CD4-positive, alpha-beta T cell (primary cell): ENCODE measurements around the gene COL16A1. TPM values are rescaled to one million over a fixed set of nuclear protein-coding genes. Genes with fewer than 3 reads are reported as not detected.

Experiments
- ATAC-seq: fragments of 200-7000 bp; cut with Tn5 transposase; one replicate; pipeline ENCODE4 v1.10.0; 2022; ENCODE audit warnings: mild to moderate bottlenecking; ENCODE audit not compliant: poor library complexity
- CTCF ChIA-PET: fragments of 350-600 bp; sonication (Branson Sonifier 250); formaldehyde crosslinking; loops from one replicate; lab custom pipeline; 2021; ENCODE audit warnings: antibody characterized with exemption, inconsistent platforms; lab: Charles Lee
- POLR2A ChIA-PET: fragments of 350-600 bp; sonication (Branson Sonifier 250); formaldehyde crosslinking; loops from one replicate; lab custom pipeline; 2021; ENCODE audit warnings: antibody characterized with exemption, inconsistent platforms; lab: Charles Lee
- DNase-seq, 14 experiments: peaks; one replicate each; pipeline ENCODE4 v3.0.0-alpha.2; 2013 to 2020; ENCODE audit warnings: mixed read lengths in 2 of 14
- H3K27ac ChIP-seq, 2 donors: one replicate each; pipeline versions ENCODE4 v1.5.1 to v1.7.0; 2013; ENCODE audit warnings: low read length in 2 of 2, low read depth in 1 of 2, mild to moderate bottlenecking in 1 of 2
- H3K27me3 ChIP-seq, 2 experiments: 1 replicate in 1 of 2; 2 replicates in 1 of 2; pipeline versions ENCODE4 v1.6.1 to v1.7.0; 2013; ENCODE audit warnings: low read length in 2 of 2, control low read depth in 1 of 2, mild to moderate bottlenecking in 1 of 2, moderate library complexity in 1 of 2; ENCODE audit not compliant: insufficient read depth in 2 of 2, control insufficient read depth in 1 of 2
- H3K36me3 ChIP-seq: one replicate; pipeline ENCODE4 v1.6.1; 2013; ENCODE audit warnings: low read length, control low read depth; ENCODE audit not compliant: insufficient read depth
- H3K4me1 ChIP-seq: one replicate; pipeline ENCODE4 v1.6.1; 2013; ENCODE audit warnings: low read length, control low read depth; ENCODE audit not compliant: insufficient read depth
- H3K4me3 ChIP-seq: one replicate; pipeline ENCODE4 v1.5.1; 2013; ENCODE audit warnings: mild to moderate bottlenecking, low read length, moderate library complexity
- H3K9me3 ChIP-seq, 2 experiments: 1 replicate in 1 of 2; 2 replicates in 1 of 2; pipeline versions ENCODE4 v1.6.1 to v1.7.0; 2013; ENCODE audit warnings: low read length in 2 of 2, mild to moderate bottlenecking in 2 of 2, control low read depth in 1 of 2, moderate library complexity in 1 of 2; ENCODE audit not compliant: control insufficient read depth in 1 of 2, insufficient read depth in 1 of 2
- H3K27ac Mint-ChIP-seq: one replicate; pipeline ENCODE4 v1.8.0; 2020; ENCODE audit warnings: mixed read lengths
- H3K27me3 Mint-ChIP-seq: one replicate; pipeline ENCODE4 v1.8.0; 2021; ENCODE audit warnings: mixed read lengths
- H3K36me3 Mint-ChIP-seq: one replicate; pipeline ENCODE4 v1.8.0; 2021; ENCODE audit warnings: low read depth, mixed read lengths
- H3K4me1 Mint-ChIP-seq: one replicate; pipeline ENCODE4 v1.8.0; 2021; ENCODE audit warnings: low read depth, mixed read lengths
- H3K4me3 Mint-ChIP-seq: one replicate; pipeline ENCODE4 v1.8.0; 2020; ENCODE audit warnings: mild to moderate bottlenecking, mixed read lengths
- H3K9me3 Mint-ChIP-seq: one replicate; pipeline ENCODE4 v1.8.0; 2020; ENCODE audit warnings: mixed read lengths
- intact Hi-C, 2 experiments: fragments of 100-400 bp; cut with DNase I in 1 of 2; cut with micrococcal nuclease in 1 of 2; formaldehyde crosslinking; loops; one replicate each; pipeline versions ENCODE4 v1.15.1 to v1.9.0; 2023 to 2025; cut with DNase I, micrococcal nuclease
- polyA plus RNA-seq, 2 donors: library from polyadenylated mRNA; unstranded; fragments of 120-200 nt; gene quantifications; one replicate each; pipeline ENCODE4 v1.2.1, GENCODE V29; 2013
- total RNA-seq, 174 experiments: library from RNA in 2 of 174; stranded (reverse) in 2 of 174; gene quantifications; one replicate each; pipeline ENCODE4 v1.2.3 and lab custom pipeline; 2021 to 2026
- TF ChIP-seq, protein P1 (sequence below): fragments of 200-600 bp; IDR thresholded peaks from one replicate; pipeline ENCODE4 v1.8.0; 2022; ENCODE audit warnings: antibody characterized with exemption, mild to moderate bottlenecking

Gene COL16A1
- total RNA-seq = not detected
- 0.10 TPM for polyA plus RNA-seq (2013, experiment 1 of 2)
- polyA plus RNA-seq (2013, experiment 2 of 2) = 3.2 TPM
- total RNA-seq (lab: John Stamatoyannopoulos, UW) = 0 to 0.45 (median 0.07) reads per million in 172 experiments

DNA sequence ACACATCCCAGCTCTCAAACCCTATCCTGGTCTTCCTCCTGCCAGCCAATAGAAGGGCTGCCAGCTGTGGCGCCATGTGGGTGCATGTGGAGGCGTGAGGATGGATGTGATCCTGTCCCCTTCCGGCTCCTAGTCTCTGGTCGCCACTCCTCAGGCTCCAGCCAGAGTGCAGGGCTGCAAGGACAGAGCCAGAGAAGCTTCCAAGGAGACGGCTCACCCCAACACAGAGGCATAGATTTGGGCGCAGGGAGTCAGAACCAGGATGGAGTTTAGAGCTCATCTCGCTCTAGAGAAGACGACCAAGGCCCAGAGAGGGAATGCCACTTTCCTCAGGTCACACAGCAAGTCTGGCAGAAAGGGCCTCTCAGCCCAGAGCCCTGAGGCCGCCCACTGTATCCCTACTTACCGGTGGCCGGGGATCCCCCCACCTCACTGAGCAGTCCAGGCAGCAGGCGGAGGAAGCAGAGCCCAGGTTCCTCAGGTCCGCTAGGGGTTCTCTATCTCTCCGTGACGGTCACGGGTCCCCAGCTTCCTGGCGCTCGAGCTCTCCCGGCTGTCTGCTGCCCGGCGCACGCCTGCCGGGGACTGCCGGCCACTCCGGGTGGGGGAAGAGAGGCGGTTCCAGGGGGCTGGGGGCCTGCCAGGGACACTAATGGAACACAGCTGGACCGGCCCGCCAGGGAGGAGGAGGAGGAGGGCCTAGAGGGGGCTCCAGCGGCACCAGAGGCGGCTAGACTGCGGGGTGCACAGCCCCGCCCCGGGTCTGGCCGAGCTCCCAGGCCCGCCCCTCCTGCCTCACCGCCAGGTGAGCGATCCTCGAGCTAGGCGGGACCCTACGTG is at the start of gene COL16A1:
COL16A1 (minus strand) TSS at position 587 of the 840 bp plus-strand sequence. CDS start 1,824 bp downstream, outside the sequence.
- ChIA-PET CTCF (interaction anchor here (1.9 kb wide), 1 partner anchor 11 kb away, joined by 7 read pairs; no protein-coding TSS in a partner anchor), POLR2A (interaction anchor here (0.6 kb wide), 1 partner anchor 59 kb away, joined by 3 read pairs; no protein-coding TSS in a partner anchor)
- H3K9me3 Mint-ChIP-seq = no peaks in the 10 kb centered on the region
- Histone ChIP-seq H3K27ac (no peak within 1 kb of the TSS), H3K36me3 (no peaks in the 10 kb centered on the region), H3K9me3 (no peaks in the 10 kb centered on the region), H3K4me1 (peaks cover 46% of the 10 kb centered on the region), H3K4me3 (no peak within 1 kb of the TSS), H3K27me3 (peaks cover 23 to 26% of the 10 kb centered on the region in 2 experiments)
- TF ChIP-seq, protein P1, sequence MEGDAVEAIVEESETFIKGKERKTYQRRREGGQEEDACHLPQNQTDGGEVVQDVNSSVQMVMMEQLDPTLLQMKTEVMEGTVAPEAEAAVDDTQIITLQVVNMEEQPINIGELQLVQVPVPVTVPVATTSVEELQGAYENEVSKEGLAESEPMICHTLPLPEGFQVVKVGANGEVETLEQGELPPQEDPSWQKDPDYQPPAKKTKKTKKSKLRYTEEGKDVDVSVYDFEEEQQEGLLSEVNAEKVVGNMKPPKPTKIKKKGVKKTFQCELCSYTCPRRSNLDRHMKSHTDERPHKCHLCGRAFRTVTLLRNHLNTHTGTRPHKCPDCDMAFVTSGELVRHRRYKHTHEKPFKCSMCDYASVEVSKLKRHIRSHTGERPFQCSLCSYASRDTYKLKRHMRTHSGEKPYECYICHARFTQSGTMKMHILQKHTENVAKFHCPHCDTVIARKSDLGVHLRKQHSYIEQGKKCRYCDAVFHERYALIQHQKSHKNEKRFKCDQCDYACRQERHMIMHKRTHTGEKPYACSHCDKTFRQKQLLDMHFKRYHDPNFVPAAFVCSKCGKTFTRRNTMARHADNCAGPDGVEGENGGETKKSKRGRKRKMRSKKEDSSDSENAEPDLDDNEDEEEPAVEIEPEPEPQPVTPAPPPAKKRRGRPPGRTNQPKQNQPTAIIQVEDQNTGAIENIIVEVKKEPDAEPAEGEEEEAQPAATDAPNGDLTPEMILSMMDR = no peak
- no peak for ATAC-seq
- no peak within 1 kb of the TSS for H3K4me3 Mint-ChIP-seq
- intact Hi-C loops = no loop called here
- no peak within 1 kb of the TSS for H3K27ac Mint-ChIP-seq
- DNase-seq = no peak
- peaks cover 42% of the 10 kb centered on the region for H3K4me1 Mint-ChIP-seq
- peaks cover 57% of the 10 kb centered on the region for H3K27me3 Mint-ChIP-seq
- no peaks in the 10 kb centered on the region for H3K36me3 Mint-ChIP-seq

DNA sequence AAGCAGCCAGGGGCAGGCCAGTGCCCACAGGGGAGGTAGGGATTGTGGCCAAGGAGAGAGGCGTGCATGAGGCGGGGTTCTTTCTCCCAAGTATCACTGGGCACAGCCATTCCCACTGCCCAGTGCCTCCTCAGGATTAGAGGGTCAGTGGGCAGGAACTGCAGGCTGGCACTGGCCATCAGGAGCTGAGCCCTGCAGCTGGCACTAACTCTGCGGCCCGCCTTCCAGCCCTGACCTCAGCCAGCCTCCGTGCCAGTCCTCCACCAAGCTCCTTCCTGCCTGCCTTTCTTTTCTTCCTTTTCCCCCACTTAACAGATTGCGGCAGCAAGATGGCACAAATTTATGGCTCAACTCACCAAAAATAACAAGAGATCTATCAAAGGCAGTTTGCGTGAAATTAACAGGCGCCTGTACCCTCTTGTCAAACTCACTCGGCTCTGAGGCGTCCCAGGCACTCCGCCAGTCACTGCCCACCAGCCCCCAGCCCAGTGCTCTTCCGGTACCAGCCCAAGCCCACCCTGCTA is 49.2 kb upstream of the COL16A1 start:
- Mint-ChIP-seq H3K36me3 (no peaks in the 10 kb centered on the region), H3K4me3 (no peak overlapping the region), H3K27ac (no peak overlapping the region), H3K27me3 (no peaks in the 10 kb centered on the region), H3K4me1 (peaks cover 13% of the 10 kb centered on the region), H3K9me3 (no peaks in the 10 kb centered on the region)
- Histone ChIP-seq H3K9me3 (no peaks in the 10 kb centered on the region), H3K27ac (no peak overlapping the region), H3K4me1 (peaks cover 21% of the 10 kb centered on the region), H3K36me3 (no peaks in the 10 kb centered on the region), H3K27me3 (no peaks in the 10 kb centered on the region), H3K4me3 (no peak overlapping the region)
- CTCF ChIA-PET = no interaction called here
- intact Hi-C loops = no loop called here
- TF ChIP-seq, protein P1 = no peak
- POLR2A ChIA-PET = no interaction called here
- DNase-seq (no peak), ATAC-seq (no peak)

DNA sequence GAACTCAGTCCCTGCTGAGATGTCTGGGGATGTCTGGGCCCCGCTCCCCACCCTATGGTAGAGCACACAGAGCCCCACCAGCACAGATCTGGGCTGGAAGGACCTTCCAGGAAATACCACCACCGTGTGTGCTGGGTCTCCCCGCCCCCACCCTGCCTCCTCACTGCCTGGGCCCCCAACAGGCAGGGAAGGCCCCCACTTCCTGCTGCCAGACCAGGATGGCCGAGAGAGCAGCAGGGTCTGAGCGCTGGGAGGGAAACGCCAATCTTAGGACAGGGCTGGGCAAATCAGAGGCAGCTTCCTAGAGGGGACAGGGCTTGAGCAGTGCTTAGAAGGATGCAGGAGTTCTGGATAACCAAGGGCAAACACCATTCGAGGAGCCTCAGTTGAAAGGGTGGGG is 48.4 kb upstream of the COL16A1 start:
- TF ChIP-seq, protein P1 = no peak
- DNase-seq (no peak), ATAC-seq (no peak)
- Mint-ChIP-seq H3K4me3 (no peak overlapping the region), H3K27ac (no peak overlapping the region), H3K9me3 (no peaks in the 10 kb centered on the region), H3K27me3 (no peaks in the 10 kb centered on the region), H3K4me1 (peaks cover 13% of the 10 kb centered on the region), H3K36me3 (no peaks in the 10 kb centered on the region)
- intact Hi-C loops = no loop called here
- no peak overlapping the region for H3K27ac ChIP-seq
- ChIA-PET POLR2A (no interaction called here), CTCF (no interaction called here)
- no peaks in the 10 kb centered on the region for H3K27me3 ChIP-seq
- no peak overlapping the region for H3K4me3 ChIP-seq
- no peaks in the 10 kb centered on the region for H3K36me3 ChIP-seq
- H3K4me1 ChIP-seq = peaks cover 21% of the 10 kb centered on the region
- H3K9me3 ChIP-seq = no peaks in the 10 kb centered on the region
